Inferior parietal cortex (tissue), 1 donor: ENCODE measurements around the gene A1CF.
"Not testable (repeated sequence)": the region's sequence is repeated elsewhere in the genome, so short reads cannot be mapped to it uniquely, and the experiment has no call there.

Experiments
- DNase-seq: peaks from one replicate; pipeline ENCODE4 v3.0.0-alpha.2; 2016; ENCODE audit errors: extremely low spot score

Gene A1CF

DNA sequence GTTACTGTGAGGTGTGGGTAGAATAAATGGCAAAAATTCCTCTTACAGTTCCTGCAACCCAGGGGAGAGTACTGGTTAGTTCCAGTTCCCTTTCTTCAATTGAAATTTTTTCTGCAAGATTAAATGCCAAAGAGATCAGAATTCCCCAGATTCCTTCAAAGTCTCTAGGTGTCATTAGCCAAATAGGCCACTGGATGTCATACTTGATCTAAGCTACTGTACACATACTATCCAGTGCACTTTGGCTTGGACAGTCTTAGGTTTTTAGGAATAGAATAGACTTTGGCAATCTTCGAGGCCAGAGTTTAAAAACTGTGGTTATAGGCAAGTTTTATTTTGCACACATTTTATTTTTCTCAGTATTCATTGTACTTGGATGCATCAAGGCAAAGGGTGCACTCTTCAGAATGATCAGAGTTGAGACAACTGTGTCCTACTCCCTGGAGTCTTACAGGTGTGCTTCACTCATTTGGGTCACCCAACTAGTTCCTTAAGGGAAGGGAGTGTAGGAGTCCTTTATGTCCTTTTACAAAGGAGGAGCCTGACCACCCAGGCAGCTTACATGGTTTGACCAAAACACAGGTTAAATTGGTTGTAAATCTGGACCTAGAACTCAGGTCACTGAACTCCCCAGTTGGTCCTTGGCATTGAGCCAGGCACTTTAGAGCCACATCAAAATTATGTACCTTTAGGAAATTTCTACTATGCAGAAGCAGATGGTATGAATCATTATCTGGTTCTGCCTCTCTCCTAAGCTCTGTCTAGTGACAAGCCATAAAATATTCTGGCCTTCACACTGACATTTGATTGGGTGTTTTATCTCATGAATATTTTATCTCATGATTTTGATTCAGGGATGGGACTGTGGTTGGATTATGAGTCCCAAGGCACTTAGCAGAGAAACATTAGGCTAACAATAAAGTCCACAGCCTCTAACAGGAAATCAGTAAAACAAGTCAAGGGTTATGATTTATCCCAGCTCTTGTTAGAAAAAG, 96.2 kb downstream of the A1CF start:
- DNase-seq: no peak

DNA sequence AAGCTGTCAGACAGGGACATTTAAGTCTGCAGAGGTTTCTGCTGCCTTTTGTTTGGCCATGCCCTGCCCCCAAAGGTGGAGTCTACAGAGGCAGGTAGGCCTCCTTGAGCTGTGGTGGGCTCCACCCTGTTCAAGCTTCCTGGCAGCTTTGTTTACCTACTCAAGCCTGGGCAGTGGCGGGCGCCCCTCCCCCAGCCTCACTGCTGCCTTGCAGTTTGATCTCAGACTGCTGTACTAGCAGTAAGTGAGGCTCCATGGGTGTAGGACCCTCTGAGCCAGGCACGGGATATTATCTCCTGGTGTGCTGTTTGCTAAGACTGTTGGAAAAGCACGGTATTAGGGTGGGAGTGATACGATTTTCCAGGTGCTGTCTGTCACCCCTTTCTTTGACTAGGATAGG, 97.5 kb downstream of the A1CF start:
- DNase-seq: not testable (repeated sequence)

DNA sequence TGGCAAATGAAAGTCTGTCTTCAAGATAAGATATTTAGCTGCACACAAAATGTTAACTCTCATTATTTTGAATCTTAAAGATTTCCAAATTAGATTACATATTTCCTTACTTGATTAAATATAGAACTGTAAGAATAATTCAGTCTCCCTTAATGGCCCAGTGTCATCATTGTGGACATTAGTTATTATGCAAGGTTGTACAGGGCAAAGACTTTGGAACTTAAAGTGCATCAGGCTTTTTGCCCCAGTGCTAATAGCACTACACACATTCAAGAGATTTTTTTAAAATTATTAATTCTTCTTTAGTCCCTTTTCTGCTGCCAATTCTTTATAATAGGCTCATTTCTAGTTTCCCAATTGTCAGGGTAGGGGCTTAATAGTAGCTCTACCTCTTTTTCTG, 103.4 kb downstream of the A1CF start:
- DNase-seq: not testable (repeated sequence)

DNA sequence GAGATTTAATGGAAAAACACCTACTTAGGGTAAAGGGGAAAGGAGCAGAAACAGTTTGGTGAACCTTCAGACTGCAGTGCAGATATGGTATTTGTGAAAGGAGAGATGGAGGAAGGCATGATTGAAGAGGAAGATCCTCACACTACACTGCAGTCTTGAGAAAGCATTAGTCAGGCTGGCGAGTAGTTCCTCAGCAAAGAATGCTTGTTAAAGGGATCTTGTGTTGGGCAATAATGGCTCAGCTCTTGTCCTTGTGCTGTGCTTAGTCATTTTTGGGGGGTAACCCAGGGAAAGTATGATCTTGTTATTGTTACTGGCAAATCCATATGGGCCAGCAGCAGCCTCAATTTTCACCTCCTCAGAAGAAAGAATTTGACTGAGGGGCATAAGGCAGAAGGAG, 105.4 kb downstream of the A1CF start:
- not testable (repeated sequence) for DNase-seq

DNA sequence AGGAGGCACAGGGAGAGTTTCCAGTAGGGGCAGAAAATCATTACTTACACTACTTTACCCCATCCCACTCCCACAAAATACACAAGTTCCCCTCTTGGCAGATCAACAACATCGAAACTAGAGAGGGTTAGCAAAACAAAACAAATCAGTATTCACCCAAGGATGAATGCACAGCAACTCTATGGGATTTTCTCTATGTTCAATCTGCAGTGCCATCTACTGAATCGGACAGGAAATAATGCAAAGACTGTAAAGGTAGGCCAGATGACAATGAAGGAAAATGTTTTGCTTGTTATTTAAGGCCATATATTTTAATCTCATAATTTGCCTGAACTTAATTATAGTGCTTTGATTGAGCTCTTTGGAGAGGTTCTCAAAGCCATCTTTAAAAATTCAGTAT, 110.6 kb downstream of the A1CF start:
- DNase-seq: not testable (repeated sequence)

DNA sequence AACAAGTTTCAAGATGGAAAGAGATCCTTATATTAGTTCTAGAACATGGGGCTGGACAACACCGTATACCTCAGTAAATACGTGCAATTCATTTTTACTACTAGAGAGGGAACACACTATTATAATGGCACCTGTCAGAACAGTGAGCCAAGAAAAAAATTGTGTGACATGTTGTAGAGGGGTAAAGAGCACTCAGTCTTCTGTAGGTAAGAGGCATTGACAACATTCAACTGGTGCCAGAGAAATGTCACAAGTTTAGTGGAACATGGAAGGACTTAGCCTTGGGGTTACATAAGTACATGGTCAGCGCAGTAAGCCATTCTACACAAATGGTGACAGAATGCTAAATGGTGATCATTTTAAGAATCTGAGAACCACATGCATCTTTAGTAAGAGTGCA, 113.4 kb downstream of the A1CF start:
- DNase-seq: not testable (repeated sequence)

DNA sequence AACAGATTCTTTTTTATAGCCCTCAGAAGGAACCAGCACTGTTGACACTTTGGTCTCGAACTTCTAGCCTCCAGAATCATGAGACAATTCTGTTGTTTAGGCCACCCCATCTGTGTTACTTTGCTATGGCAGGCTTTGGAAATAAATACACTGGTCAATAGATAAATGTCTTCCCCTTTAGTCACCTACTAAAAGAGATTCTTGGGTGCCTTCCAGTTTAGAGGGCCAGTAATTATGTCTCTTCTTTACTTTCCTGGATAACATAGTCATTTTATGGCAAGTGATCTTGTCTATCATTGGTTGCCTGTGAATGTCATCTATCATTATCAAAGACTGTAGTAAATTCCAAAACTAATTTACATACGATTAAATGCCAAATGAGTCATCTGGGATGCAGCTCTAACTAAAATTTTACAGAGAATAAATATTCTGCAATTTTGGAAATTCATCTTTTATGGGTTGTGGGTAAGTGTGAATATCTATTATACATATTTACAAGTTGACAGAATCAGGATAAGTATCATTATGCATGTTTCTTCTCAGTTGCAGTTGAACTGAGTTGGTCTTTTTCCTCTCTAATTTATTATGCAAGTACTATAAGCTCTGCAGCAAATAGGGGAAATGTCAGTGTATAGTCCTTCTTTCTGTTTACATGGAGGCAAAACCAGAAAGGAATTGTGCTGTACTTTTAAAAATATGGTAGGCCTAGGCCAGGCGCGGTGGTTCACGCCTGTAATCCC, 118.5 kb downstream of the A1CF start:
- DNase-seq: not testable (repeated sequence)
